K562 (cell line): ENCODE data around the gene UAP1. TPM values are rescaled to one million over a fixed set of nuclear protein-coding genes. Genes with fewer than 3 reads are reported as not detected.

ENCODE experiments used
- ATAC-seq: fragments of 200-7000 bp; cut with Tn5 transposase; 3 replicates; pipeline ENCODE4 v1.9.1; 2020; ENCODE audit warnings: moderate library complexity
- BruUV-seq: library from RNA; stranded (reverse); fragments of 400-500 nt; replicated peaks from 2 replicates; lab custom pipeline; 2021; lab: Mats Ljungman, UMichigan
- CTCF ChIA-PET: fragments of 300-600 bp; formaldehyde crosslinking; extraction: SDS; loops from one replicate; lab custom pipeline; 2021; ENCODE audit warnings: low intra/inter-chr PET ratio; lab: Yijun Ruan, JAX
- POLR2A ChIA-PET: fragments of 300-600, 350-650 bp; sonication (Branson Sonifier 250); formaldehyde crosslinking; extraction: SDS; loops from one replicate; lab custom pipeline; 2021; ENCODE audit warnings: antibody characterized with exemption, inconsistent platforms; lab: Yijun Ruan, JAX
- DNase-seq, 4 experiments: peaks; one replicate each; pipeline versions ENCODE4 v3.0.0 to v3.0.0-alpha.2; 2011 to 2018; ENCODE audit warnings: low spot score in 3 of 4, mixed read lengths in 3 of 4; ENCODE audit errors: extremely low read depth in 1 of 4
- FAIRE-seq: peaks from 2 replicates; lab custom pipeline; 2011; peaks lifted over from hg19 to GRCh38; lab: Jason Lieb, UNC
- H2AFZ ChIP-seq: 2 replicates; pipeline ENCODE4 v1.6.0; 2011; ENCODE audit warnings: low read depth, low read length, control low read depth, inconsistent platforms
- H3K27ac ChIP-seq: fragments of 200-600 bp; 3 replicates; pipeline ENCODE4 v1.8.0; 2011; ENCODE audit warnings: low read depth, mild to moderate bottlenecking, control low read depth, inconsistent platforms, low read length, moderate library complexity, mixed read lengths; ENCODE audit errors: extremely low read depth
- H3K27me3 ChIP-seq, 2 experiments: fragments of 300-600 bp in 1 of 2; 2 replicates in 1 of 2; 3 replicates in 1 of 2; pipeline versions ENCODE4 v1.6.0 to v1.8.0; 2011; ENCODE audit warnings: inconsistent platforms in 2 of 2, low read length in 2 of 2, mild to moderate bottlenecking in 1 of 2, mixed read lengths in 1 of 2, moderate library complexity in 1 of 2; ENCODE audit not compliant: control insufficient read depth in 2 of 2, insufficient read depth in 2 of 2
- H3K36me3 ChIP-seq: fragments of 300-600 bp; 3 replicates; pipeline ENCODE4 v1.8.0; 2011; ENCODE audit warnings: mild to moderate bottlenecking, low read length, inconsistent platforms; ENCODE audit not compliant: control insufficient read depth, insufficient read depth
- H3K4me1 ChIP-seq, 2 experiments: fragments of 200-600 bp in 1 of 2; replicated peaks in 1 of 2; 2 replicates in 1 of 2; 3 replicates in 1 of 2; pipeline versions ENCODE4 v1.5.1 to v1.8.0; 2011; ENCODE audit warnings: inconsistent platforms in 2 of 2, low read length in 2 of 2, mild to moderate bottlenecking in 1 of 2, mixed read lengths in 1 of 2, moderate library complexity in 1 of 2; ENCODE audit not compliant: control insufficient read depth in 2 of 2, insufficient read depth in 2 of 2
- H3K4me2 ChIP-seq: 2 replicates; pipeline ENCODE4 v1.6.1; 2011; ENCODE audit warnings: low read length, control low read depth, inconsistent platforms, mixed read lengths; ENCODE audit not compliant: insufficient read depth
- H3K4me3 ChIP-seq: fragments of 200-600 bp; sonication (generic), shearing (Covaris generic); 2 replicates; pipeline ENCODE4 v1.5.1; 2016; ENCODE audit warnings: control low read depth, inconsistent platforms
- H3K79me2 ChIP-seq: fragments of 200-600 bp; 3 replicates; pipeline ENCODE4 v1.8.0; 2011; ENCODE audit warnings: low read length, inconsistent platforms; ENCODE audit not compliant: control insufficient read depth, insufficient read depth
- H3K9ac ChIP-seq, 2 experiments: 2 replicates each; pipeline versions ENCODE4 v1.6.0 to v1.6.1; 2011; ENCODE audit warnings: low read depth in 2 of 2, low read length in 2 of 2, control low read depth in 1 of 2, inconsistent platforms in 1 of 2, mild to moderate bottlenecking in 1 of 2, mixed read lengths in 1 of 2; ENCODE audit not compliant: insufficient read depth in 1 of 2
- H3K9me1 ChIP-seq: one replicate; pipeline ENCODE4 v1.6.0; 2011; ENCODE audit warnings: inconsistent platforms, mild to moderate bottlenecking, low read length, moderate library complexity; ENCODE audit not compliant: control insufficient read depth, insufficient read depth
- H3K9me3 ChIP-seq: replicated peaks from 2 replicates; pipeline ENCODE4 v1.5.1; 2011; ENCODE audit warnings: low read depth, low read length, inconsistent platforms; ENCODE audit not compliant: control insufficient read depth, insufficient read depth
- H4K20me1 ChIP-seq: replicated peaks from 2 replicates; pipeline ENCODE4 v1.6.1; 2011; ENCODE audit warnings: low read length, inconsistent platforms, mixed read lengths; ENCODE audit not compliant: control insufficient read depth, insufficient read depth
- ADNP ChIP-seq: fragments of 200-800 bp; sonication (Bioruptor generic); IDR thresholded peaks from 2 replicates; pipeline ENCODE4 v1.6.1; 2016; ENCODE audit warnings: missing genetic modification characterization, missing compliant biosample characterization
- CBX3 ChIP-seq, 2 experiments: IDR thresholded peaks; 1 replicate in 1 of 2; 2 replicates in 1 of 2; pipeline ENCODE4 v1.6.1; 2012; ENCODE audit warnings: inconsistent platforms in 2 of 2, low read length in 2 of 2, borderline replicate concordance in 1 of 2, control low read depth in 1 of 2
- MAFF ChIP-seq: IDR thresholded peaks from 2 replicates; pipeline ENCODE4 v1.6.1; 2012; ENCODE audit warnings: low read length, improper control_type of control experiment
- ZBTB1 ChIP-seq: sonication (generic); formaldehyde crosslinking; IDR thresholded peaks from 2 replicates; pipeline ENCODE4 v1.8.1; 2023; ENCODE audit warnings: missing genetic modification reagents, low read depth, mild to moderate bottlenecking, borderline replicate concordance
- ZNF197 ChIP-seq: fragments of 200-800 bp; sonication (Bioruptor generic); IDR thresholded peaks from 2 replicates; pipeline ENCODE4 v1.6.1; 2016; ENCODE audit warnings: low read depth, missing genetic modification characterization, missing compliant biosample characterization
- ZNF75A ChIP-seq: fragments of 450-650 bp; formaldehyde crosslinking; IDR thresholded peaks from 2 replicates; pipeline ENCODE4 v1.4.0; 2020; ENCODE audit warnings: mild to moderate bottlenecking
- WGBS: fragments of 100-300 bp; shearing (Covaris generic); methylation state at CpG from one replicate; pipeline ENCODE4 v1.1.6; 2016; ENCODE audit warnings: low coverage, mixed read lengths; ENCODE audit not compliant: insufficient coverage; ENCODE audit errors: missing lambda C conversion rate; 5-methylcytosine and 5-hydroxymethylcytosine counted together
- in situ Hi-C: fragments of 300-500 bp; cut with MboI; formaldehyde crosslinking; loops from 4 replicates; pipeline ENCODE4 v1.15.0; 2018; ENCODE audit warnings: inconsistent platforms, mixed read lengths
- intact Hi-C: fragments of 100-400 bp; cut with micrococcal nuclease; formaldehyde crosslinking; loops from 2 replicates; pipeline ENCODE4 v1.14.2; 2022
- polyA plus RNA-seq, 8 experiments: library from polyadenylated mRNA; depleted of rRNA in 4 of 8; stranded (reverse) in 5 of 8; unstranded in 3 of 8; fragments of >200 nt; fragmentation: Nextera tagmentation in 2 of 8; fragmentation: Illumina TruSeq in 1 of 8; extraction: Ambion mirVana in 2 of 8; extraction: Trizol in 1 of 8; gene quantifications; 2 replicates each; pipeline versions ENCODE4 v1.2.1 to v1.2.3, GENCODE V29; 2011 to 2014; ENCODE audit warnings: inconsistent platforms in 1 of 8, missing spikeins in 1 of 8
- total RNA-seq, 7 experiments: library from RNA; depleted of rRNA in 6 of 7; stranded (reverse); fragments of >200 nt in 6 of 7; fragmentation: Illumina TruSeq in 2 of 7; extraction: Trizol in 2 of 7; gene quantifications; 2 replicates each; pipeline versions ENCODE4 v1.2.1 to v1.2.3, GENCODE V29; 2011 to 2021; ENCODE audit warnings: low replicate concordance in 1 of 7
- TF ChIP-seq, protein P1 (sequence below): fragments of 450-650 bp; formaldehyde crosslinking; IDR thresholded peaks from 2 replicates; pipeline ENCODE4 v1.4.0; 2020; ENCODE audit warnings: mild to moderate bottlenecking

Gene UAP1
- total and polyA plus RNA-seq, 9 of the 15 experiments (the other 6 are each of a cell fraction or from before 2014, with no cell fraction given), result 182 to 317 (median 213) TPM

GRCh38 chr1:162644986-162645314 lies 83.4 kb downstream of the UAP1 start (continued):
- no peak for TF ChIP-seq CBX3 (IDR thresholded peaks at IDR 0.05; ENCODE audit: borderline replicate concordance in 1 of 2, low read length in 2 of 2)
- peak; percentile 85 for TF ChIP-seq MAFF
- TF ChIP-seq ZNF197 (CRISPR knock-in tag), result no peak
- TF ChIP-seq ZBTB1 (CRISPR knock-in tag), result no peak
- 0 out of 2 replicates have a peak, but pooled peaks have one; percentile 4 for TF ChIP-seq ADNP
- TF ChIP-seq, protein P1, sequence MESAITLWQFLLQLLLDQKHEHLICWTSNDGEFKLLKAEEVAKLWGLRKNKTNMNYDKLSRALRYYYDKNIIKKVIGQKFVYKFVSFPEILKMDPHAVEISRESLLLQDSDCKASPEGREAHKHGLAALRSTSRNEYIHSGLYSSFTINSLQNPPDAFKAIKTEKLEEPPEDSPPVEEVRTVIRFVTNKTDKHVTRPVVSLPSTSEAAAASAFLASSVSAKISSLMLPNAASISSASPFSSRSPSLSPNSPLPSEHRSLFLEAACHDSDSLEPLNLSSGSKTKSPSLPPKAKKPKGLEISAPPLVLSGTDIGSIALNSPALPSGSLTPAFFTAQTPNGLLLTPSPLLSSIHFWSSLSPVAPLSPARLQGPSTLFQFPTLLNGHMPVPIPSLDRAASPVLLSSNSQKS (CRISPR knock-in tag), result no peak

DNA sequence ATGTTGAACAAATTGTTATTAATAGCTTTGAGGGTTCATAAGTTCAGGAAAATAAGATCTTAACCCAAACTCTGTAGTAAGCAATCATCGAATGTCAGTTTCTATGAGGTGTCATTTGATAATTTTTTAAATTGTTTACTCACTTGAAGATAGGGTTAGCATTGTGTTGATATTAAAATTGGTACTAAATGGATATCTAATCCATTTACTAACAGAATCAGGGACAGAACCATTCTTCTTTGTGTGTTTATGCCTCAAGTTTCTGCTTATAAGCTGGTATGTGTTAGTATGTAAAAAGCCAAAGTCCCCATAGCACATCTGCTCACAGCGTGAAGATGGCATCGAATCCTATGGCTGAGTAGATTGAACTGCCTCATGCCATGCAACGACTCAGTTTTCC lies 84.1 kb downstream of the UAP1 start:
- peaks cover 0 to 15% of the 10 kb centered on the region in 2 experiments; a peak in 2 of 5 replicates for H3K4me1 ChIP-seq
- no peak overlapping the region for H3K4me3 ChIP-seq
- H3K9me3 ChIP-seq, result no peaks in the 10 kb centered on the region
- H3K79me2 ChIP-seq, result no peaks in the 10 kb centered on the region
- ChIA-PET POLR2A (no interaction called here), CTCF (no interaction called here)
- no peaks in the 10 kb centered on the region for H3K9me1 ChIP-seq
- BruUV-seq, result no TSS peak
- no peak overlapping the region for H3K9ac ChIP-seq
- H4K20me1 ChIP-seq, result no peaks in the 10 kb centered on the region
- FAIRE-seq, result no peak
- H2AFZ ChIP-seq, result no peak overlapping the region
- H3K27ac ChIP-seq, result no peak overlapping the region
- H3K4me2 ChIP-seq, result no peak overlapping the region
- TF ChIP-seq ZNF75A (CRISPR knock-in tag), result no peak
- in situ Hi-C loops, result no loop called here
- intact Hi-C loops, result no loop called here
- no peak for DNase-seq
- no peak for ATAC-seq
- WGBS, result 49% methylated on average over 4 of the region's 4 CpGs
- H3K36me3 ChIP-seq, result no peaks in the 10 kb centered on the region
- H3K27me3 ChIP-seq, result peaks cover 0 to 3% of the 10 kb centered on the region in 2 experiments; a peak in 3 of 5 replicates
